ENCODE measurements around the gene SAMM50. TPM values are rescaled to one million over a fixed set of nuclear protein-coding genes. Genes with fewer than 3 reads are reported as not detected.

The SAMM50 gene
- total RNA-seq, 4 donors from 2014 or later = 21.6 to 28.6 (median 27.2) TPM

DNA sequence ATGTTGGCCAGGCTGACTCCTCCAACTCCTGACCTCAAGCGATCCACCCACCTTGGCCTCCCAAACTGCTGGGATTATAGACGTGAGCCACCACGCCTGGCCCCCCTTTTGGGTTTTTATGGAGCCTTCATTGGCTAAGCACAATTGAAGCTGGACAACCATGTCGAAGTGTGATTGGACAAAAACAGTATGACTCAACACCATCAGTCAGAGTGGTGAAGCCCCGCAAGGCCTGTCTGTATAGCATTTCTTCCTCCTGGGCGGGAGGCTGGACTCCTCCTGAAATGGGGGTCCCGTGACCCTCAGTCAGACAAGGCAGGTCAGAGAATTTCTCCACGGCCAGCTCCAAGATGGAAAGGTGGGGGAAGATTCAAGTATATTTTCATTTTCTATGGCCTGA is 65.7 kb downstream of the SAMM50 start:
- no peak for DNase-seq (ENCODE audit: extremely low spot score)
- peaks cover 27 to 41% (median 36%) of the 10 kb centered on the region in 4 donors for H3K4me1 ChIP-seq
- 96% methylated on average over 8 of the region's 8 CpGs for WGBS
- no peak overlapping the region for H3K4me3 ChIP-seq
- no peaks in the 10 kb centered on the region for H3K9me3 ChIP-seq
- TF ChIP-seq POLR2A (IDR thresholded peaks at IDR 0.05; ENCODE audit: low read depth) (no peak), POLR2AphosphoS5 (IDR thresholded peaks at IDR 0.05) (no peak), EP300 (IDR thresholded peaks at IDR 0.05) (no peak)
- TF ChIP-seq, protein P1, sequence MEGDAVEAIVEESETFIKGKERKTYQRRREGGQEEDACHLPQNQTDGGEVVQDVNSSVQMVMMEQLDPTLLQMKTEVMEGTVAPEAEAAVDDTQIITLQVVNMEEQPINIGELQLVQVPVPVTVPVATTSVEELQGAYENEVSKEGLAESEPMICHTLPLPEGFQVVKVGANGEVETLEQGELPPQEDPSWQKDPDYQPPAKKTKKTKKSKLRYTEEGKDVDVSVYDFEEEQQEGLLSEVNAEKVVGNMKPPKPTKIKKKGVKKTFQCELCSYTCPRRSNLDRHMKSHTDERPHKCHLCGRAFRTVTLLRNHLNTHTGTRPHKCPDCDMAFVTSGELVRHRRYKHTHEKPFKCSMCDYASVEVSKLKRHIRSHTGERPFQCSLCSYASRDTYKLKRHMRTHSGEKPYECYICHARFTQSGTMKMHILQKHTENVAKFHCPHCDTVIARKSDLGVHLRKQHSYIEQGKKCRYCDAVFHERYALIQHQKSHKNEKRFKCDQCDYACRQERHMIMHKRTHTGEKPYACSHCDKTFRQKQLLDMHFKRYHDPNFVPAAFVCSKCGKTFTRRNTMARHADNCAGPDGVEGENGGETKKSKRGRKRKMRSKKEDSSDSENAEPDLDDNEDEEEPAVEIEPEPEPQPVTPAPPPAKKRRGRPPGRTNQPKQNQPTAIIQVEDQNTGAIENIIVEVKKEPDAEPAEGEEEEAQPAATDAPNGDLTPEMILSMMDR (IDR thresholded peaks at IDR 0.05) = no peak
- H3K27ac ChIP-seq (replicated peaks in 1 of 4) = no peak overlapping the region
- no peaks in the 10 kb centered on the region for H3K36me3 ChIP-seq
- H3K27me3 ChIP-seq = no peaks in the 10 kb centered on the region
- intact Hi-C loops (cut with DNase I) = no loop called here

DNA sequence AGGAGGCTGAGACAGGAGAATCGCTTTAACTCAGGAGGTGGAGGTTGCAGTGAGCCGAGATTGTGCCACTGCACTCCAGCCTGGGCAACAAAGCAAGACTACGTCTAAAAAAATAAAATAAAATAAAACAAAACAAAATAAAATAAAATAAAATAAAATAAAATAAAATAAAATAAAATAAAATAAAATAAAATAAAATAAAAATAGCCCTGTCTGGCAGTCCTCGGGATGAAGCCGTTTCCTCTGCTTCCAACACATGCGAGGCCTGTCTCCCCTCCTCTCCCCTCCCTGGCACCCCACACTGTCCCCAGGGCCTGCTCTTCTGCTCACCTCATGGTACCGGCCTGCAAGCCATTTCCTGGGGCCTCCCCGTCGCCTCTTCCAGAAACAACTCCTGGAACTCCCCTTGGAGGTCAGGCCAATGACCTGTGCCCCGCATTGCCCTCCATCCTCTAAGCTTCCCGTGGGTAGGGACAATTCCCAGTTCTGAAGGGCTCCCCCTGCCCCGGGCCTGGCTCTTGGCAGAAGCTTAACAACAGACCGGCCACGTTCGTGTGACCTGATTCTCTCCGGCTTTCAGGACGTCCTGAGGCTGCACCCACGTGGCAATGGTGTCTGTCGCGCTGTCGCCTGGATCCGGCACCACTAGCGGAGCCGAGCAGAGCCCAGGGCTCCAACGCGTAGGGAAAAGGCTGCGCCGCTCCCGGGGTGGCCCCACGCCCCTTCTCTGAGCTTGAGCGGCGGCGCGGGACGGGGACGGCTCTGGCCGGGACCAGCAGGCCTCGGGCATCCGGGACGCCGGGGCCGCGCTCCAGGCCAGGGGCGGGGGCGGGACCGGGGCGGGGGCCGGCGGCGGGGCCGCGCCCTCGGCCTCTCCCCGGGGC is 68.4 kb downstream of the SAMM50 start:
- intact Hi-C loops (cut with DNase I) = no loop called here
- Histone ChIP-seq H3K36me3 (no peaks in the 10 kb centered on the region), H3K27ac (replicated peaks in 1 of 4) (peak overlapping the region; percentile 78 to 89 (median 84)), H3K27me3 (no peaks in the 10 kb centered on the region), H3K4me3 (peak overlapping the region; percentile 68 to 78 (median 72)), H3K4me1 (peaks cover 45 to 60% (median 55%) of the 10 kb centered on the region in 4 donors), H3K9me3 (no peaks in the 10 kb centered on the region)
- 60% methylated on average over 10 of the region's 54 CpGs for WGBS
- TF ChIP-seq EP300 (IDR thresholded peaks at IDR 0.05) = no peak
- TF ChIP-seq POLR2AphosphoS5 (IDR thresholded peaks at IDR 0.05) = peak; percentile 26 to 62
- TF ChIP-seq, protein P1 (IDR thresholded peaks at IDR 0.05) = no peak
- peak; percentile 35 for TF ChIP-seq POLR2A (IDR thresholded peaks at IDR 0.05; ENCODE audit: low read depth)
- no peak for DNase-seq (ENCODE audit: extremely low spot score)

DNA sequence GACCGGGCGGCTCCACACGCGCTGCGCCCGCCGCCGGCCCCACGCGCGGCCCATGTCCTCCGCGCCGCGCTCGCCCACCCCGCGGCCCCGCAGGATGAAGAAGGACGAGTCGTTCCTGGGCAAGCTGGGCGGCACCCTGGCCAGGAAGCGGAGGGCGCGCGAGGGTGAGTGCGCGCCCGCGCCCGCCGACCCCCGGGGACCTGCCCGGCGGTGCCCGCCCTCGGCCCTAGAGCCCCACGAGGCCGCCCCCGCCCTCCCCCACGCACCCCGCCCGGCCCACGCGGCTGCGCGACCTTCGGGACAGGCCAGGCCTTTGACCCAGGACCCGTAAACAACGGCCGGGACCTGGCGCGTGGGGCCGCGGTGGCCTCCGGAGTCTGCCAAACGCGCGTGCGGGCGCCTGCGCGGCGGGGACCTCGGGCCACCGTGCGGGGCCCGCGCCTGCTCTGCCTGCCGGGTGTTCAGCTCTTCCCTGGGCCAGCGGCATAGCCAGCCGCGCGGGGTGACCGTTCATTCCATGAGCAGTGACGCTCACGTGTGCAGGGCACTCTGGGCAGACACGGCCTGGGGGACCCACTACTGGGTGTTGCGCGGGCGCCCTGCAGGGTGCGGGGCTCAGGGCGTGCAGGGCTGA is 69.2 kb downstream of the SAMM50 start, which contains the start of gene PARVB:
Gene PARVB (plus strand): TSS at position 15 of the 634 bp plus-strand sequence. CDS start 38 bp downstream, at position 53.
- intact Hi-C loops (cut with DNase I) = no loop called here
- H3K4me3 ChIP-seq = peak within 1 kb of the TSS; percentile 68 to 78 (median 72)
- peak within 1 kb of the TSS; percentile 78 to 89 (median 84) for H3K27ac ChIP-seq (replicated peaks in 1 of 4)
- H3K4me1 ChIP-seq = peaks cover 50 to 67% (median 56%) of the 10 kb centered on the region in 4 donors
- H3K9me3 ChIP-seq = no peaks in the 10 kb centered on the region
- WGBS = 22% methylated on average over 7 of the region's 83 CpGs
- TF ChIP-seq EP300 (IDR thresholded peaks at IDR 0.05) (no peak), POLR2AphosphoS5 (IDR thresholded peaks at IDR 0.05) (peak in 1 of 2 donors; percentile 14)
- H3K27me3 ChIP-seq = no peaks in the 10 kb centered on the region
- no peak for DNase-seq (ENCODE audit: extremely low spot score)
- no peaks in the 10 kb centered on the region for H3K36me3 ChIP-seq

DNA sequence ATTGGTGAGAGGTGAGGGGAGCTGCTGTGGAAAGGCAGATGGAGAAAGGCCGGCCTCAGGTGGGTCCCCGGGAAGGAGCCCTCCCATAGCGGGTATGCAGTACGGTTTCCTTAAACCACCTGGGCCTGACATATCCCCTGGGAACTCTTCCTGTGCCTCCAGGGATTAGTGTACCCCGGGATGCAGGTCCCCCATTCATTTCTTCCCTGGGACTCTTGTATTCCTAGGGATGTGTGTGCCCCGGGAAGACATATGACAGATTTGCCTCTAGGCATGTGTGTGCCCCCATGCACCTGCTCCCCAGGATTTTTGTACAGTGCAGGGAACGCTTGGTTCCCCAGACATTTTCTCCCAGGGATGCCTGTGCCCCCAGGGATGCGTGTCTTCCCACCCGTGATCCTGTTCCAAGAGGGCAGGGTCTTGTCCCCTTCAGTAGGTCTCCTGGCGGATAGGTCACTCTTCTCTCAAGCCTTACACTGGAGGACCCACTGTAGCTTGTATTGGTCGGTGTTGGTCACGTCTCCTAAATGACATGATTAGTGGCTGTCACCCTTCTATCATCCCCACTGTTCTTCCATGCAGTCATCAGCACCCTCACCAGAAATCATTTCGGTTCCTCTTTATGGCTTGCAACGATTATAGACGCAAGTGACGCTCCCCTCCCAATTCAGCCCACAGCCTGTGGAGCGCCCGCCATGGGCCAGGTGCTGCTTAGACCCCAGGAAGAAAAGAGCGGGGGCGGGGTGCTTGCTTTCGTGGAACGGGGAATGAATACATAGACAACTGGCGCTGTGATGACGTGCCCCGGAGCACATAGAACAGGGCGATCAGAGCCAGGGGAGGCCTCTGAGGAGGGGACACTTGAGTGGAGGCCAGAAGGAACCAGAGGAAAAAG is 70.2 kb downstream of the SAMM50 start:
- Histone ChIP-seq H3K4me3 (peak overlapping the region; percentile 68 to 78 (median 72)), H3K9me3 (no peaks in the 10 kb centered on the region), H3K4me1 (peaks cover 57 to 75% (median 62%) of the 10 kb centered on the region in 4 donors), H3K27ac (replicated peaks in 1 of 4) (peak overlapping the region; percentile 78 to 89 (median 84)), H3K36me3 (no peaks in the 10 kb centered on the region), H3K27me3 (no peaks in the 10 kb centered on the region)
- TF ChIP-seq EP300 (IDR thresholded peaks at IDR 0.05) (no peak), POLR2AphosphoS5 (IDR thresholded peaks at IDR 0.05) (no peak), POLR2A (IDR thresholded peaks at IDR 0.05; ENCODE audit: low read depth) (no peak)
- TF ChIP-seq, protein P1 (IDR thresholded peaks at IDR 0.05) = no peak
- 88% methylated on average over 26 of the region's 26 CpGs for WGBS
- DNase-seq (ENCODE audit: extremely low spot score) = no peak
- intact Hi-C loops (cut with DNase I) = no loop called here

Measured in esophagus muscularis mucosa (tissue), 4 donors.